Hepatocyte (in vitro differentiated cells): ENCODE results near the gene ABI3.

Source experiments
- CTCF ChIP-seq: fragments of 200-600 bp; sonication (generic); IDR thresholded peaks from 2 replicates; pipeline ENCODE4 v1.5.1; 2016; ENCODE audit warnings: antibody characterized with exemption, mild to moderate bottlenecking; ENCODE audit not compliant: poor library complexity
- EZH2 ChIP-seq: fragments of 200-600 bp; sonication (generic); IDR thresholded peaks from 2 replicates; pipeline ENCODE4 v1.6.1; 2016; ENCODE audit warnings: antibody characterized with exemption, mild to moderate bottlenecking, borderline replicate concordance
- EZH2phosphoT487 ChIP-seq: fragments of 200-600 bp; sonication (generic); IDR thresholded peaks from one replicate; pipeline ENCODE4 v1.6.1; 2018; ENCODE audit warnings: antibody characterized with exemption, mild to moderate bottlenecking, low read depth, moderate library complexity; ENCODE audit not compliant: unreplicated experiment, severe bottlenecking

DNA sequence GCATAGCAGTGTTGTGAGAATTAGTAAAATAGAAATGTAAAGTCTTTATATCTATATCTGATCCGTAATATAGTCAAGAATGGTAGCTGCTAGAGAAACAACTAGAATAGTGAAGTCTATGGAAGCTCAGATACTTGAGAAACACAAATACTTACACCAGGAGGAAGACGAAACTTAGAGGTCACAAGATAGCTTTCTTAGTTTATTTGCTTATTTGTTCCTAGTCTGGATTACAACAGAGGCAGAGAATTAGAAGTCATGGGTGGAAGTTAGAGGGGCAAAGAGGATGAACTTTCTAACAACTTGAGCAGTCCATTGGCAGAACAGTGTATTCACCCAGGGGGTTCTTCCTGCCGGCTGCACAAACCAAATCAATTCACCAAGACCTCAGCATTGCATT lies 14.0 kb upstream of the ABI3 start:
- TF ChIP-seq CTCF (no peak), EZH2phosphoT487 (no peak), EZH2 (no peak)
